Midbrain (tissue), 1 donor: ENCODE results near the gene DCK.
"Not testable (repeated sequence)": the region's sequence is repeated elsewhere in the genome, so short reads cannot be mapped to it uniquely, and the experiment has no call there.

Source experiments
- DNase-seq: peaks from one replicate; lab custom pipeline; 2025; lab: John Stamatoyannopoulos, UW

The DCK gene

GRCh38 chr4:71001363-71001762 is 7.9 kb downstream of the DCK start:
- DNase-seq: not testable (repeated sequence)

- DNase-seq: no peak
Observed at GRCh38 chr4:71004281-71004851, 10.9 kb downstream of the DCK start.

- DNase-seq: not testable (repeated sequence)
Observed at GRCh38 chr4:71005025-71005424, 11.6 kb downstream of the DCK start.

GRCh38 chr4:71006203-71006907 is 12.9 kb downstream of the DCK start:
- DNase-seq: no peak

DNA sequence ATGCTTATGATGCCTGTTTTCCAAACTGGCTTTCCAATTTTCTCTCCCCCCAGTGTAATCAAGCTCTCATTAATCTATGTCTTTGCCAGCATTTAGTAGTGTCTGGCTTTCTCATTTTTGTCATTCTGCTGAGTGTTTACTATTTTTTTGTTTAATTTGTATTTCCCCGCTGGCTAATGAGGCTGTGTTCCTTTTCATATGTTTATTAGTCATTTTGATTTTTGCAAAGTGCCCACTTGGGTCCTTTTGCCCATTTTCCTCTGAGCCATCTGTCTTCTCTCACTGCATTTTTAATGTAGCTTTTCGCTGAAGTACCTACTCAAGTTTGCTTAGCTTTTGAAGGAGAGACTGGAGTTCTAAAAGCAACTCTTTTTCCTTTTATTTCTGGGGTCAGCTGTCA is 14.7 kb downstream of the DCK start:
- DNase-seq: no peak

DNA sequence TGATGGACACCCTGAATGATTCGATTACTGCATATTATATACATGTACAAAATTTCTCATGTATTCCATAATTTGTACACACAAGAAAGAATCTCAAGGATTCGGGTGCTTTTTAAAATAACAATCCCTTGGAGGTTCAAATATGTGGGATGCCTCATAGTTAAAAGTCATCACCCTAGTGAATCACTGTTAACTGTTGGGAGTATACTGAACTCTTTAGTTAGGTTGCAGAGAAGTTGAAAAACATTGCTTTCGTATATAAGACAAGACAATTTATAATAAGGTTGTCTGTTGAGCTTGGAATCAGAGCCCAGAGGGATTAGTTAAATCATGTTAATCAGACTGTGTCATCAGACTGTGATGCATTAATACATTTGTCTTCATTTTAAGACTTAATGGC is 15.6 kb downstream of the DCK start:
- no peak for DNase-seq

DNA sequence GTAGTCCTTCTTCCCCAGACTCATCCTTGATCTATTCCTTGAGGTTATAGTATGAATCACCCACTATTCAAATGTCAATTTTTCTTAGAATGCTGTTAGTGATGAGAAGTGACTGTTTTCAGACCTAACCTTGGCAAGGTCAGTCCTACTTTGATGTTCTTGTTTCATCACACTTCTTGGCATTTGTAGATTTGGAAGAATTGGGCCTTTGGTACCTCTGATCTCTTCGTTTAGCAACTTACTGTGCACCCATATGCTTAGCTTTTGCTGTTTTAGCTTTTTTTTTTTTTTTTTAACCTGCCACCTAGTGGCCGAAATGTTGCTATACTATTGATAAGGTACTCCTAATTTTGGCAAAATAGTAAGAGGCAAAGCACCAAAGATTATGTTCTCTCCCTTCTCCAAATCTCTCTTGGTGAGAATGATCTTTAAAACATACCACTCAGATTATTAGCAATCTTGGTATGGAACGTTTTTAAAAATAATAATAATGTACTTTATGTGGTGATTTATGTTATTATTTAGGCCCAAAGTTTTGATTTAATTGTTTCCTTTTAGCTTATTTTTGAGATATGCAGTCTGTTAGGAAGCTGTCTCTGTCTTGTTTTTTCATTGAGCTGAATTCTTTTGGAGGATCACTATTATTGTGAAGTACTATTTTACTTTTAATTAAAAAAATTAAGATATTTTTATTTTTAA is 16.6 kb downstream of the DCK start:
- no peak for DNase-seq

DNA sequence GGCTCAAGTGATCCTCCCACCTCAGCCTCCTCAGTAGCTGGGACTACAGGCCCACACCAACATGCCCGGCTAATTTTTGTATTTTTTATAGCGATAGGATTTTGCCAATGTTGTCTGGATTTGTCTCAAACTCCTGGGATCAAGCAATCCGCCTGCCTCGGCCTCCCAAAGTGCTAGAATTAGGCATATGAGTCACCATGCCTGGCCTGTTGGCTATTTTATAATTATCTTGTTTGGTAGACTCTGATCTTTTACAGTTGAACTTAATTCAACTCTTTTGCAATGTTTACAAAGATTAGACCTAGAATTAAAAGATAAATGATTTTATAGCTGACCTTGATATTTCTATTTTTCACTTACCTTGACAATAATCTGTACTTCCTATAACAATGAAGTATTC is 18.0 kb downstream of the DCK start:
- no peak for DNase-seq

DNA sequence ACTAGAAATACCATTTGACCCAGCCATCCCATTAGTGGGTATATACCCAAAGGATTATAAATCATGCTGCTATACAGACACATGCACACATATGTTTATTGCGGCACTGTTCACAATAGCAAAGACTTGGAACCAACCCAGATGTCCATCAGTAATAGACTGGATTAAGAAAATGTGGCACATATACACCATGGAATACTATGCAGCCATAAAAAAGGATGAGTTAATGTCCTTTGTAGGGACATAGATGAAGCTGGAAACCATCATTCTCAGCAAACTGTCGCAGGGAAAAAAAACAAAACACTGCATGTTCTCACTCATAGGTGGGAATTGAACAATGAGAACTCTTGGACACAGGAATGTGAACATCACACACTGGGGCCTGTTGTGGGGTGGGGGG is 23.9 kb downstream of the DCK start:
- DNase-seq: not testable (repeated sequence)

GRCh38 chr4:71020611-71021010 is 27.2 kb downstream of the DCK start:
- DNase-seq: no peak

DNA sequence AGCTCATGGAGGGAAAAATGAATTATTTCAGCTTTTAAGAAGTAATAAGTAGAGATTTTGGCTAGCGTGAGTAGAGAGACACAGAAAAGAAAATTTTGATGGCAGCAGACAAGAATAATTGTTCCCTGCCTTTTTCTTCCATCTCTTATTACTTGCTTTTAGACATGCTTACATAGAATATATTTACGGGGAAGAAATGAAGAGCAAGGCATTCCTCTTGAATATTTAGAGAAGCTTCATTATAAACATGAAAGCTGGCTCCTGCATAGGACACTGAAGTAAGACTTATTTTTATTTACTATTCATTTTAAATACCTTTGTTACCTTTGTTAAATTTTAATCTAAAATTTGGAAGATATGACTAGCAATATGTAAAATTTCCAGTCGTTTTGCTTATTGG is 32.2 kb downstream of the DCK start:
- no peak for DNase-seq

DNA sequence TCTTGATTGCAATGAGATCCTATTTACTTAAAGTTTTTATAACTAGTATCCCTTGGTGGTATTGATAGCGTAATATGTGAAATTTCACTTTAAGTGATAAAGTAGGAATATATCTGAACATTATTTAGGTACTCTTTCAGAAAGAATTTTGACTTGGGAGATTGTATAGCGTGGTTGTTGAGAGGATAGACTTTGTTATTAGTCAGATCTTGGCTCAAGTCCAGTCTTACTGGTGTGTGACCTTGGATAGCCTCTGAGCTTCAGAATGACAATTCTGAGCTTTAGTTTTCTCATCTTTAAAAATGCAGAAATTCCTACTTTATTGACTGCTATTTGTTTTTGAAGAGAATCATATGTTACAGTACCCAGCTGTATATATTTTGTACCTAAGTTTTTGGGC is 32.6 kb downstream of the DCK start:
- peak; percentile 18 for DNase-seq

DNA sequence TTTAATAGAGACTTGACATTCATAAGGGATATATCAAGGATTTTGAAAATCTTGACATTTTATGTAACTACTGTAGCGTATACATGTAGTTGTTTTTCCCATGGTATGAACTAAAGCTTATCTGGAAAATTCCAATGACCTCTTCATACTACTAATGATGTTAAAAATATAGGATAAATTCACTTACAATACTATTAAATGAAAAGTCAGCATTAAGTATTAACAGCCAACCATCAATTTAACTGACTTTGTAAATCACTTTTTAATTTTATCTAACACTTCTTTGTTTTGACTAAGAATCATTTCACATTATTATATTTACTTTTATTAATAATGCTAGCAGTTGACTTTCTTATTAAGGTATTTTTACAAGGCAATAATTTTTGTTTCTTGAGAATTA is 34.2 kb downstream of the DCK start:
- DNase-seq: no peak

- no peak for DNase-seq
Observed at GRCh38 chr4:71029504-71029903, 36.1 kb downstream of the DCK start.

- not testable (repeated sequence) for DNase-seq
Observed at GRCh38 chr4:71032106-71032505, 38.7 kb downstream of the DCK start.

DNA sequence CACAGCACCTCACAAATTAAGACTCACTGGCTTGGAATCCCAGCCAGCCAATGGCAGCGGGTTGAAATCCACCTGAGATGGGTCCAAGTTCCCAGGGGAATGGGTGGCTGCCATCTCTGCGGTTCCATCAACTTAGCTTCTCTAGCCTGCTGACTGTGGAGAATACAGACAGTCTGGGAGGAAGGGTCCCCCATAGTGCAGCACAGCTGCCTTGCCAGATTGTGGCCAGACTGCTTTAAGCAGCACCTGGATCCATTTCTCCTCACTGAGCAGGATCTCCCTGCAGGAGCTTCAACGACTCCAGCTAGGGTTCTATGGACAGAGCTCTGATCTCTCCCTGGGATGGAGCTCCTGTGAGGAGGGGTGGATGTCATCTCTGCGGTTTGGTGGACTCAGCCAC is 51.8 kb downstream of the DCK start:
- DNase-seq: no peak

DNA sequence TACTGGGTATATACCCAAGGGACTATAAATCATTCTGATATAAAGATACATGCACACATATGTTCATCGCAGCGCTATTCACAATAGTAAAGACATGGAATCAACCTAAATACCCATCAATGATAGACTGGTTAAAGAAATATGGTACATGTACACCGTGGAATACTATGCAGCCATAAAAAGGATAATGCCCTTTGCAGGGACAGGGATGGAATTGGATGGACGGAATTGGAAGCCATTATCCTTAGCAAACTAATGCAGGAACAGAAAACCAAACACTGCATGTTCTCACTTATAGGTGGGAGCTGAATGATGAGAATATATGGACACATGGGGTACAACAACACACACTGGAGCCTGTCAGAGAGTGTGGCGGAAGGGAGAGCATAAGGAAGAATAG is 55.9 kb downstream of the DCK start:
- DNase-seq: no peak

DNA sequence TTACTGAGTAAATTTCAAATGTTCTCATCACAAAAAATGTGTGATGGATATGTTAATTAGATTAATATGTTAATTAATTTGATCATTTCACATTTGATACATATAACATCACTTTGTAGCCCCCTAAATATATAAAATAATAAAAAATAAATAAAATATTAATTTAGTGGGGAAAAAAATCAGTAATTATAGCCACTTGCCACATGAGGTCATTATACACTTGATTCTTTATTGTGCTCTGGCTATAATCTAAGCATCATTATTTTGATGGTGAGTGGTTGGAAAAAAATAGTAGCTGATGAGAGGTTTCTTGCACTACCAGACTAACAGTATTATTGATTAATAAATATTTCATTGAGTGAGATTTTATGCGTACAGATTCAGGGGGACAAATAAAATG is 57.4 kb downstream of the DCK start:
- DNase-seq: no peak

- DNase-seq: no peak
Observed at GRCh38 chr4:71052034-71052433, 58.6 kb downstream of the DCK start.

- DNase-seq: no peak
Observed at GRCh38 chr4:71052716-71053115, 59.3 kb downstream of the DCK start.

DNA sequence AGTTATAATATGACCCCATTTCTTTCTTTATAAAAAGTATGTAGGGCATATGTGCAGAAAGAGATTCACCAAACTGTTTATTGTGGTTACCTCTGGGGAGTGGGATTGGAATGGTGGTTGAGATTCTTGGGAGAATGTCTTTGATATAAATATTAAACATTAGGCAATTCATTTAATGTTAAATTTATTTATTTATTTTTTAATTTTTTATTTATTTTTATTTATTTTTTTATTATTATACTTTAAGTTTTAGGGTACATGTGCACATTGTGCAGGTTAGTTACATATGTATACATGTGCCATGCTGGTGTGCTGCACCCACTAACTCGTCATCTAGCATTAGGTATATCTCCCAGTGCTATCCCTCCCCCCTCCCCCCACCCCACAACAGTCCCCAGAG is 60.2 kb downstream of the DCK start:
- DNase-seq: not testable (repeated sequence)

DNA sequence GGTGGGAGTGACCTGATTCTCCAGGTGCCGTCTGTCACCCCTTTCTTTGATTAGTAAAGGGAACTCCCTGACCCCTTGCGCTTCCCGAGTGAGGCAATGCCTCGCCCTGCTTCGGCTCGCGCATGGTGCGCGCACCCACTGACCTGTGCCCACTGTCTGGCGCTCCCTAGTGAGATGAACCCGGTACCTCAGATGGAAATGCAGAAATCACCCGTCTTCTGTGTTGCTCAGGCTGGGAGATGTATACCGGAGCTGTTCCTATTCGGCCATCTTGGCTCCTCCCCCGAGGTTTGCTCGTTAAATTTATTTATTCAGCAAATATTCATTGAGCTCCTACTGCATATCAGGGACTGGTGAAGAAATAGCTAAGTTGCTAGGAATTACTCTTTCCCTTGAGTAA is 66.1 kb downstream of the DCK start:
- not testable (repeated sequence) for DNase-seq

DNA sequence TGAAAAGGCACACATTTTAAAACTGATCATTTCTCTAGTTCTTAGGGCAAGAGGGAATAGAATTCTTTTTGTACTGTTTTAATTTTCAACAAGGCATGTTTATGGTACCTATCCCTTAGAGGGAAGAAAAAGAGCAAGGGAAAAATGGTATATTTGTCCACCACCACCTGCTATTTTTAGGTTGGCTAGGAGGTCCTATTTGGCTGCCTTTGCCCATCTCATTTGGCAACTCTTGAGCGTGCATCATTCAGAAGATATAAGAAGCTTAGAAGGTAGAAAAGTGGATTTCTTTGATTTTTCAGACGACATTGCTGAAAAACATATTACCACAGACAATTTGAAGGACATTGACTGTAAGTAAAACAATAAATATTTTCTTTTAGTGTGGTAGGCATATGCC is 69.0 kb downstream of the DCK start:
- DNase-seq: no peak

DNA sequence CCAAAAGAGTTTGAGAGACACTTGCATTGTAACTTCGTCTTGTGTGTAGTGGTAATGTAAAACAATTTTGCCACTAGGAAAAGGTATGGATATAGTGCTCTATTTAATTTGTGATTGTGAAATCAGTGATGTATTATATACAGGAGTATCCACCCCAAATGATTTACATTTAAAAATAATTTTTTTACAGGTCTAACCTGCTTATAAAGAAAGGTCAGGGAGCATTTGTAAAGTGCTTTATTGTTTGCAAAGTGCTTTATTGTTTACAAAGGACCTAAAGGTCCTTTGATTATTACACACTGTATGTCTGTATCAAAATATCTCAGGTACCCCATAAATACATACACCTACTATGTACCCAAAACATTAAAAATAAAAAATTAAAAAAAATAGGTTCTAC is 70.3 kb downstream of the DCK start:
- DNase-seq: no peak
